Upper lobe of left lung (tissue), 6 donors: ENCODE data around the gene IDUA. TPM values are rescaled to one million over a fixed set of nuclear protein-coding genes. Genes with fewer than 3 reads are reported as not detected.

ENCODE experiments used
- ATAC-seq, 2 donors: fragments of 200-7000 bp; cut with Tn5 transposase; one replicate each; pipeline ENCODE4 v1.9.1; 2022; ENCODE audit warnings: mild to moderate bottlenecking in 2 of 2, moderate library complexity in 2 of 2; ENCODE audit not compliant: low FRiP score in 2 of 2
- DNase-seq, 2 donors: peaks; one replicate each; pipeline ENCODE4 v3.0.0-alpha.2; 2019 to 2020
- H3K27ac ChIP-seq, 4 donors: fragments of 200-600 bp; sonication (generic); one replicate each; pipeline ENCODE4 v1.5.1; 2016 to 2019
- H3K27me3 ChIP-seq, 4 donors: fragments of 200-600 bp; sonication (generic); one replicate each; pipeline ENCODE4 v1.5.1; 2017 to 2019
- H3K36me3 ChIP-seq, 4 donors: fragments of 200-600 bp; sonication (generic); one replicate each; pipeline ENCODE4 v1.5.1; 2016 to 2019
- H3K4me1 ChIP-seq, 4 donors: fragments of 200-600 bp; sonication (generic); one replicate each; pipeline ENCODE4 v1.5.1; 2018 to 2019
- H3K4me3 ChIP-seq, 4 donors: fragments of 200-600 bp; sonication (generic); one replicate each; pipeline ENCODE4 v1.5.1; 2017 to 2019; ENCODE audit warnings: mild to moderate bottlenecking in 2 of 4, moderate library complexity in 1 of 4
- H3K9me3 ChIP-seq, 4 donors: fragments of 200-600 bp; sonication (generic); one replicate each; pipeline ENCODE4 v1.5.1; 2018 to 2019
- EP300 ChIP-seq, 4 donors: sonication (generic); formaldehyde crosslinking; IDR thresholded peaks; one replicate each; pipeline ENCODE4 v1.5.1; 2017; ENCODE audit warnings: antibody characterized with exemption in 4 of 4, control low read depth in 2 of 4
- POLR2A ChIP-seq, 4 donors: fragments of 450-650 bp; IDR thresholded peaks; one replicate each; pipeline ENCODE4 v1.5.1; 2016 to 2017; ENCODE audit warnings: antibody characterized with exemption in 4 of 4, mild to moderate bottlenecking in 2 of 4
- POLR2AphosphoS5 ChIP-seq, 2 donors: sonication (generic); formaldehyde crosslinking; IDR thresholded peaks; one replicate each; pipeline ENCODE4 v1.5.1; 2017; ENCODE audit warnings: antibody characterized with exemption in 2 of 2
- WGBS, 2 donors: methylation state at CpG; one replicate each; pipeline ENCODE4 v1.1.5; 2017 to 2018; 5-methylcytosine and 5-hydroxymethylcytosine counted together
- total RNA-seq, 6 donors: library from RNA; depleted of rRNA in 4 of 6; stranded (reverse); fragments of >200 nt in 4 of 6; gene quantifications; one replicate each; pipeline versions ENCODE4 v1.1.0 to v1.2.1, GENCODE V29; 2016 to 2021
- TF ChIP-seq, protein P1 (sequence below), 6 experiments: fragments of 450-650 bp in 4 of 6; fragments of 200-600 bp in 2 of 6; sonication (generic) in 2 of 6; IDR thresholded peaks; one replicate each; pipeline ENCODE4 v1.5.1; 2016 to 2019; ENCODE audit warnings: antibody characterized with exemption in 6 of 6
- donor health status: DM: no; HTN: no; CAD: no; lungs with moderate emphysema.
- donor health status: DM: no; HTN: yes; CAD: no; lungs with severe emphysema.

Gene IDUA
- total RNA-seq, 6 donors from 2014 or later = 13.5 to 152 (median 55.9) TPM

DNA sequence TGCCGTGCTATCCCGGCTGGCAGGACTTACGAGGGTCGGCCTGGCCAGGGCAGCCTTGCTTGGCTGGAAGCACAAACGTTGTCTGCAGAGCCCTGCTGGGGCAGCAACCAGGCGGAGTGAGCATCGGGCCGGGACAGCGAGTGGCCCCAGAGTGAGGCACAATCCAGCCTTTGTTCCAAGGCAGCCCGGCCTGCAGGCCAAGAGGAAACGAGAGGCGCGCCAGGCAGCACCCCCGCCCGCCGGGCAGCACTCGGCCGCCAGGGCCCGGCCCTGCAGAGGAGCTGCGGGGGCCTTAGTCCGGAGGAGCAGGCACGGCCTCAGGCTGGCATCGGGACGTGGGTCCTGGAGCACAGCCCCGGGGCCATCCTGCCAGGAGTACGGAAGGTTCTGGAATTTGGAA is 48.7 kb downstream of the IDUA start:
- Histone ChIP-seq H3K36me3 (no peaks in the 10 kb centered on the region), H3K27ac (no peak overlapping the region), H3K4me1 (peaks cover 0 to 17% (median 12%) of the 10 kb centered on the region in 4 donors), H3K27me3 (peaks cover 0 to 3% (median 0%) of the 10 kb centered on the region in 4 donors), H3K9me3 (no peaks in the 10 kb centered on the region), H3K4me3 (no peak overlapping the region)
- TF ChIP-seq, protein P1, sequence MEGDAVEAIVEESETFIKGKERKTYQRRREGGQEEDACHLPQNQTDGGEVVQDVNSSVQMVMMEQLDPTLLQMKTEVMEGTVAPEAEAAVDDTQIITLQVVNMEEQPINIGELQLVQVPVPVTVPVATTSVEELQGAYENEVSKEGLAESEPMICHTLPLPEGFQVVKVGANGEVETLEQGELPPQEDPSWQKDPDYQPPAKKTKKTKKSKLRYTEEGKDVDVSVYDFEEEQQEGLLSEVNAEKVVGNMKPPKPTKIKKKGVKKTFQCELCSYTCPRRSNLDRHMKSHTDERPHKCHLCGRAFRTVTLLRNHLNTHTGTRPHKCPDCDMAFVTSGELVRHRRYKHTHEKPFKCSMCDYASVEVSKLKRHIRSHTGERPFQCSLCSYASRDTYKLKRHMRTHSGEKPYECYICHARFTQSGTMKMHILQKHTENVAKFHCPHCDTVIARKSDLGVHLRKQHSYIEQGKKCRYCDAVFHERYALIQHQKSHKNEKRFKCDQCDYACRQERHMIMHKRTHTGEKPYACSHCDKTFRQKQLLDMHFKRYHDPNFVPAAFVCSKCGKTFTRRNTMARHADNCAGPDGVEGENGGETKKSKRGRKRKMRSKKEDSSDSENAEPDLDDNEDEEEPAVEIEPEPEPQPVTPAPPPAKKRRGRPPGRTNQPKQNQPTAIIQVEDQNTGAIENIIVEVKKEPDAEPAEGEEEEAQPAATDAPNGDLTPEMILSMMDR (IDR thresholded peaks at IDR 0.05) = peak in 1 of 6 experiments; percentile 11
- TF ChIP-seq POLR2A (IDR thresholded peaks at IDR 0.05) (no peak), POLR2AphosphoS5 (IDR thresholded peaks at IDR 0.05) (no peak), EP300 (IDR thresholded peaks at IDR 0.05) (no peak)
- 21 to 70% methylated on average over 8 to 12 of the region's 26 CpGs for WGBS, 2 donors
- DNase-seq (peak in 1 of 2 donors; percentile 84), ATAC-seq (no peak)

- Histone ChIP-seq H3K27ac (no peak overlapping the region), H3K4me1 (peaks cover 1 to 22% (median 12%) of the 10 kb centered on the region in 4 donors), H3K9me3 (no peaks in the 10 kb centered on the region), H3K27me3 (peaks cover 0 to 3% (median 0%) of the 10 kb centered on the region in 4 donors), H3K36me3 (no peaks in the 10 kb centered on the region), H3K4me3 (no peak overlapping the region)
- DNase-seq (peak in 1 of 2 donors; percentile 81), ATAC-seq (no peak)
- 91 to 92% methylated on average over 4 to 12 of the region's 15 CpGs for WGBS, 2 donors
- no peak for TF ChIP-seq EP300 (IDR thresholded peaks at IDR 0.05)
- TF ChIP-seq, protein P1 (IDR thresholded peaks at IDR 0.05) = no peak
- TF ChIP-seq POLR2A (IDR thresholded peaks at IDR 0.05) = no peak
- no peak for TF ChIP-seq POLR2AphosphoS5 (IDR thresholded peaks at IDR 0.05)
Measured at GRCh38 chr4:1036095-1036494, 49.3 kb downstream of the IDUA start.

- Histone ChIP-seq H3K27me3 (peaks cover 0 to 3% (median 0%) of the 10 kb centered on the region in 4 donors), H3K4me1 (peaks cover 3 to 32% (median 20%) of the 10 kb centered on the region in 4 donors), H3K27ac (no peak overlapping the region), H3K9me3 (no peaks in the 10 kb centered on the region), H3K4me3 (no peak overlapping the region), H3K36me3 (no peaks in the 10 kb centered on the region)
- ATAC-seq (no peak), DNase-seq (peak in 1 of 2 donors; percentile 79)
- TF ChIP-seq POLR2A (IDR thresholded peaks at IDR 0.05) (no peak), POLR2AphosphoS5 (IDR thresholded peaks at IDR 0.05) (no peak), EP300 (IDR thresholded peaks at IDR 0.05) (no peak)
- TF ChIP-seq, protein P1 (IDR thresholded peaks at IDR 0.05) = no peak
- WGBS, 2 donors = 94 to 95% methylated on average over 7 to 12 of the region's 26 CpGs
Measured at GRCh38 chr4:1036976-1037810, 50.3 kb downstream of the IDUA start.

- Histone ChIP-seq H3K27me3 (peaks cover 0 to 7% (median 3%) of the 10 kb centered on the region in 4 donors), H3K27ac (peak overlapping the region in 1 of 4 donors; percentile 25), H3K4me1 (peaks cover 12 to 36% (median 24%) of the 10 kb centered on the region in 4 donors), H3K9me3 (no peaks in the 10 kb centered on the region), H3K4me3 (no peak overlapping the region), H3K36me3 (no peaks in the 10 kb centered on the region)
- WGBS, 2 donors = 86 to 87% methylated on average over 7 to 13 of the region's 16 CpGs
- no peak for ATAC-seq
- TF ChIP-seq, protein P1 (IDR thresholded peaks at IDR 0.05) = no peak
- TF ChIP-seq POLR2AphosphoS5 (IDR thresholded peaks at IDR 0.05) (no peak), POLR2A (IDR thresholded peaks at IDR 0.05) (no peak), EP300 (IDR thresholded peaks at IDR 0.05) (no peak)
- DNase-seq = peak in 1 of 2 donors; percentile 68
Measured at GRCh38 chr4:1038948-1039492, 52.2 kb downstream of the IDUA start.
